AG04450 (cell line): ENCODE results near the gene SUSD5. TPM values are rescaled to one million over a fixed set of nuclear protein-coding genes. Genes with fewer than 3 reads are reported as not detected.

Experiments used
- CTCF ChIA-PET: fragments of 300-600, 350-600 bp; formaldehyde crosslinking; extraction: SDS; loops from one replicate; lab custom pipeline; 2022; ENCODE audit warnings: antibody characterized with exemption, inconsistent platforms; lab: Charles Lee
- POLR2A ChIA-PET: fragments of 350-600 bp; formaldehyde crosslinking; extraction: SDS; loops from one replicate; lab custom pipeline; 2021; ENCODE audit warnings: antibody characterized with exemption, inconsistent platforms; lab: Yijun Ruan, JAX
- DNase-seq: peaks from one replicate; pipeline ENCODE4 v3.0.0-alpha.2; 2011; ENCODE audit warnings: low read depth, low spot score
- H3K27ac ChIP-seq: one replicate; pipeline ENCODE4 v1.5.1; 2012; ENCODE audit warnings: low read depth, low read length, control low read depth
- H3K27me3 ChIP-seq: one replicate; pipeline ENCODE4 v1.6.0; 2012; ENCODE audit warnings: low read length; ENCODE audit not compliant: control insufficient read depth, insufficient read depth
- H3K4me3 ChIP-seq: 2 replicates; pipeline ENCODE4 v1.5.1; 2011; ENCODE audit warnings: mild to moderate bottlenecking, low read depth, low read length, control low read depth
- H3K9me3 ChIP-seq: 2 replicates; pipeline ENCODE4 v1.5.1; 2012; ENCODE audit warnings: low read length; ENCODE audit not compliant: control insufficient read depth, insufficient read depth
- polyA plus RNA-seq: library from polyadenylated mRNA; depleted of rRNA; stranded (reverse); fragments of >200 nt; gene quantifications from 2 replicates; pipeline ENCODE4 v1.2.3, GENCODE V29; 2011
- TF ChIP-seq, protein P1 (sequence below): IDR thresholded peaks from 2 replicates; pipeline ENCODE4 v1.5.1; 2011; ENCODE audit warnings: low read depth, low read length, control low read depth, inconsistent platforms

The SUSD5 gene
- polyA plus RNA-seq, 1 experiment, result 1.8 TPM

DNA sequence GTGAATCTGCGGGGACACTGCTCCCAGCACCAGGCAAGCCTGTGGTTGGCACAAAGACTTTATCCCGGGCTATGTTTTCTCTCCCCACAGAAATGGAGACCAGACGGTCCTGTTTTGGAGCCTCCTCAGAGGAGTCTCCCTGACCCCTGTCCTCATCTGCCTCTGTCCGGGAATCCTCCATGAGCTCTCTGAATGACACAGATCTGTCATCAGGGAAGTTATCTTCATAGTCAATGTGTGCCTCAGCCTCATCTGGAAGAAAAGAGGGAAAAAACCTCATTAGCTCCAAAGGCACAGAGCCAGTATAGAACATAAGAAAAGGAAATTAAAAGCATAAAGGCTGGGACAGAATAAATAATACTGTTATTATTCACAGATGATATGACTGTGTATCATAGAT lies 64.8 kb downstream of the SUSD5 start:
- POLR2A ChIA-PET, result no interaction called here
- TF ChIP-seq, protein P1, sequence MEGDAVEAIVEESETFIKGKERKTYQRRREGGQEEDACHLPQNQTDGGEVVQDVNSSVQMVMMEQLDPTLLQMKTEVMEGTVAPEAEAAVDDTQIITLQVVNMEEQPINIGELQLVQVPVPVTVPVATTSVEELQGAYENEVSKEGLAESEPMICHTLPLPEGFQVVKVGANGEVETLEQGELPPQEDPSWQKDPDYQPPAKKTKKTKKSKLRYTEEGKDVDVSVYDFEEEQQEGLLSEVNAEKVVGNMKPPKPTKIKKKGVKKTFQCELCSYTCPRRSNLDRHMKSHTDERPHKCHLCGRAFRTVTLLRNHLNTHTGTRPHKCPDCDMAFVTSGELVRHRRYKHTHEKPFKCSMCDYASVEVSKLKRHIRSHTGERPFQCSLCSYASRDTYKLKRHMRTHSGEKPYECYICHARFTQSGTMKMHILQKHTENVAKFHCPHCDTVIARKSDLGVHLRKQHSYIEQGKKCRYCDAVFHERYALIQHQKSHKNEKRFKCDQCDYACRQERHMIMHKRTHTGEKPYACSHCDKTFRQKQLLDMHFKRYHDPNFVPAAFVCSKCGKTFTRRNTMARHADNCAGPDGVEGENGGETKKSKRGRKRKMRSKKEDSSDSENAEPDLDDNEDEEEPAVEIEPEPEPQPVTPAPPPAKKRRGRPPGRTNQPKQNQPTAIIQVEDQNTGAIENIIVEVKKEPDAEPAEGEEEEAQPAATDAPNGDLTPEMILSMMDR, result no peak
- Histone ChIP-seq H3K27me3 (no peaks in the 10 kb centered on the region), H3K27ac (no peak overlapping the region), H3K4me3 (no peak overlapping the region), H3K9me3 (no peaks in the 10 kb centered on the region; the same call in 1 of the 2 replicates)
- DNase-seq, result no peak
- CTCF ChIA-PET, result interaction anchor here (1.5 to 2.0 kb wide), 3 partner anchors 22 to 219 kb away, joined by 3 to 9 read pairs (median 7); no protein-coding TSS in a partner anchor

DNA sequence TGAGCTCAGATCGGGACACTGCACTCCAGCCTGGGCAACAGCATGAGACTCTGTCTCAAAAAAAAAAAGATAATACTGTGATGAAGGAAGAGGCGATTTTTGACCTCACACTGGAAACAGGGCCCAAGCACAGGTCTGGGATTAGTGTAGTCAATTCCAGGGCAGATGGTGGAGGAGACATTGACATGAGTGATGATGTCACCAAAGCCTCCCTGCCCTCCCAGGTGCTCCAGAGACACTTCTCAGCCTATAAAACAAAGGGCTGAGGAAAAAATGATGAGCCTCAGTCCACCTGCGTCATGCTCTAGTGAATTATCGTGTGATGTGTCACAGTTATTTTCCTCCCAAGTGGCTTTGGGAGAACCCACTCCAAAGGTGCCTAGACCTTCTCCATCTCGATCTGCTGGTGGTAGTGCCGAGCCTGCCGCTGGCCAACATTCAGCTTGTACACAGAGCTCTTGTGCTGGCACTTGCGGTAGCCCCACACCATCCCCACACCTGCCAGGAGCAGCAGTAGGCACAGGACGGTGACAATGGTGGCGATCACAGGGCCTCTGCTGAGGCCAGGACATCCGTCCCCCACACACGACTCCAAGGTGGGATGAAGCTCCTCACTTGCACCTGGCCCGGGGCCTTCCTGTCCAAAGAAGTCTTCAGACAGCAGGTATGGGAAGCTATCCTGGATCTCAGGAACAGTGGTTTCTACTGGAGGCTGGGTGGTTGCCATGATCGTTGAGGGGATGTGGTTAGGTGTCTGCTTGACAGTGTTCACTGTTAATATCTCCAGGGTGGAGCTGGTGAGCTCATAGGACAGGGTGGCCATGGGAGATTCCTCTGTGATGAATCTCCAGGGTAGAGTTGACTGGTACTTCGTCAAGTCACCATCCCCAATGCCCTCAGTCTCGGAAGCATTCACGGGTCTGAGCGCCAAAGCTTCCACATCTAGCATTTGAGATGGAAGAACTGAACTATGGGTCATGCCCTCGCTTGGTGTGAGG lies 65.9 kb downstream of the SUSD5 start:
- CTCF ChIA-PET, result interaction anchor here (0.7 to 2.0 kb wide), 3 partner anchors 21 to 220 kb away, joined by 3 to 9 read pairs (median 7); no protein-coding TSS in a partner anchor
- POLR2A ChIA-PET, result no interaction called here
- H3K27ac ChIP-seq, result no peak overlapping the region
- H3K4me3 ChIP-seq, result no peak overlapping the region
- H3K27me3 ChIP-seq, result no peaks in the 10 kb centered on the region
- TF ChIP-seq, protein P1, result no peak
- no peaks in the 10 kb centered on the region; the same call in 1 of the 2 replicates for H3K9me3 ChIP-seq
- no peak for DNase-seq

DNA sequence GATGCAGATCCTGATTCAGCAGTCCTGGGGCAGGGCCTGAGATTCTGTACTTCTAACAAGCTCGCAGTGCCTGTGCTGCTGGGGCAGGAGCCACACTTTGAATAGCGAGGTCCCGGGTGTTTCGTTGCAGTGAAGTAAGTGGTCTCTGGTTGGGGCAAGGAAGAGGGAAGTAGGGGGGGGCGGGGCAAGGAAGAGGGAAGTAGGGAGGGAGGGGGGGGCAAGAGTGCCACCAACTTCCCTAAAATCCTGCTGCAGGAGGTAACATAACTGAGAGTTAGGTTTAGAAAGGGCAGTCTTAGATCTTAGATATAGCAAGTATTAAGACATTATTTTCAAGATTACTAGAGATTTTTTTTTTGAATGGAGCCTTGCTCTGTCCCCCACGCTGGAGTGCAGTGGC lies 69.3 kb downstream of the SUSD5 start:
- Histone ChIP-seq H3K4me3 (no peak overlapping the region), H3K27ac (no peak overlapping the region), H3K9me3 (no peaks in the 10 kb centered on the region; the same call in 1 of the 2 replicates), H3K27me3 (no peaks in the 10 kb centered on the region)
- TF ChIP-seq, protein P1, result no peak
- DNase-seq, result no peak
- ChIA-PET POLR2A (no interaction called here), CTCF (interaction anchor here (3.8 kb wide), 1 partner anchor 18 kb away, joined by 22 read pairs; no protein-coding TSS in a partner anchor)

DNA sequence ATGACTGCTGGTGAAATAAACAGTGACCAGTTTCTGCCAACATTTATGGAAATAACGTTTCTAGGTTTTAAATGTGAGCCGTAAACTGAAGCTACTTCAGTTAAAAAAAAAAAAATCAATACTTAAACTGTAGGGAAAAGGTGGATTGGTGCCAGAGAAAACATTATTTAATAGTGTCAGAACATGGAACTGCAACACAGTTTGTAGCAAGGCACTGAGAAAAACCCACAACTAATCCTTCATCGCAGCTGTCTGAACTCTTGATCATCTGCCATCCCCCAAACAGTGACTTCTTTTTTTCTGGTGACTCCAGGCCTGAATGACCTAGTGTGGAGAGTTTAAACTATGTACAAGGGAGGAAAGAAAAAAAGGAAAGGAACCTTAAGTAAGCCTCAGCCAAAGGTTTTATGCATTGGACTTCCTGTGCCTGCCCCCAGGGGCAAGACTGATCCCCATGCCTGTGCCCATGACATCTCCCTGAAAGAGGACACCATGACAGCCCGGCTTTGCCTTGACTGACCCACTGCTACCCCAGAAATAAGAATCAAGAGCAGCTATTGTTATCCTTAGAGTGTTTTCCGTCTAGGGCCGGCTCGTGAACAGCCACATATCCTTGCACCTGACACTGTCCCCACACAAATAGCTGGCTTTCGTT lies 71.7 kb downstream of the SUSD5 start:
- ChIA-PET POLR2A (interaction anchor here (1.2 kb wide), 1 partner anchor 226 kb away, joined by 3 read pairs; no protein-coding TSS in a partner anchor), CTCF (interaction anchor here (0.6 to 3.8 kb wide), 3 partner anchors 16 to 226 kb away, joined by 3 to 22 read pairs (median 14); no protein-coding TSS in a partner anchor)
- Histone ChIP-seq H3K9me3 (no peaks in the 10 kb centered on the region), H3K27me3 (no peaks in the 10 kb centered on the region), H3K4me3 (no peak overlapping the region), H3K27ac (no peak overlapping the region)
- DNase-seq, result no peak
- TF ChIP-seq, protein P1, result peak; percentile 8; the same call in 1 of the 2 replicates
